A549 (cell line): ENCODE results near the gene RANGRF. TPM values are rescaled to one million over a fixed set of nuclear protein-coding genes. Genes with fewer than 3 reads are reported as not detected.

Experiments
- ATAC-seq, 2 experiments: fragments of 200-7000 bp in 1 of 2; fragments of >200 bp in 1 of 2; cut with Nextera tagmentation in 1 of 2; cut with Tn5 transposase in 1 of 2; 3 replicates each; pipeline versions ENCODE4 v1.8.0 to v1.9.1; 2018 to 2020; ENCODE audit warnings: mild to moderate bottlenecking in 1 of 2, moderate library complexity in 1 of 2
- CTCF ChIA-PET: fragments of 300-600 bp; sonication (Branson Sonifier 250); formaldehyde crosslinking; extraction: SDS; loops from one replicate; lab custom pipeline; 2021; ENCODE audit warnings: antibody characterized with exemption, inconsistent platforms; lab: Yijun Ruan, JAX
- POLR2A ChIA-PET: fragments of 350-600 bp; formaldehyde crosslinking; extraction: SDS; loops from one replicate; lab custom pipeline; 2021; ENCODE audit warnings: antibody characterized with exemption, inconsistent platforms; lab: Yijun Ruan, JAX
- DNase-seq, 2 experiments: peaks; one replicate each; pipeline versions ENCODE4 v3.0.0 to v3.0.0-alpha.2; 2011 to 2016; ENCODE audit warnings: low read depth in 1 of 2, low spot score in 1 of 2
- FAIRE-seq: peaks from 2 replicates; lab custom pipeline; 2011; peaks lifted over from hg19 to GRCh38; lab: Jason Lieb, UNC
- H3K27ac ChIP-seq, 2 experiments: fragments of >200 bp; sonication (Bioruptor Twin); formaldehyde crosslinking; 3 replicates each; pipeline ENCODE4 v1.5.1; 2016 to 2017
- H3K4me1 ChIP-seq: fragments of >200 bp; sonication (Bioruptor Twin); formaldehyde crosslinking; 3 replicates; pipeline ENCODE4 v1.6.1; 2016
- H3K4me2 ChIP-seq: fragments of >200 bp; sonication (Bioruptor Twin); formaldehyde crosslinking; 3 replicates; pipeline ENCODE4 v1.6.1; 2016
- H3K4me3 ChIP-seq: fragments of >200 bp; sonication (Bioruptor Twin); formaldehyde crosslinking; 3 replicates; pipeline ENCODE4 v1.5.1; 2016
- H3K9me3 ChIP-seq: fragments of >200 bp; sonication (Bioruptor Twin); formaldehyde crosslinking; 3 replicates; pipeline ENCODE4 v1.6.1; 2016
- CEBPB ChIP-seq, 2 experiments: fragments of >200 bp in 1 of 2; sonication (Bioruptor Twin) in 1 of 2; formaldehyde crosslinking in 1 of 2; IDR thresholded peaks; 2 replicates each; pipeline ENCODE4 v1.6.1; 2012 to 2016
- CTCF ChIP-seq: fragments of >200 bp; sonication (Bioruptor Twin); formaldehyde crosslinking; IDR thresholded peaks from 3 replicates; pipeline ENCODE4 v1.5.1; 2016
- E2F6 ChIP-seq: IDR thresholded peaks from 2 replicates; pipeline ENCODE4 v1.6.1; 2012; ENCODE audit warnings: low read depth, borderline replicate concordance
- EP300 ChIP-seq, 2 experiments: fragments of >200 bp; sonication (Bioruptor Twin); formaldehyde crosslinking; IDR thresholded peaks; 2 replicates in 1 of 2; 3 replicates in 1 of 2; pipeline ENCODE4 v1.6.1; 2016 to 2017
- GATA3 ChIP-seq: IDR thresholded peaks from 2 replicates; pipeline ENCODE4 v1.6.1; 2012; ENCODE audit warnings: borderline replicate concordance
- HEYL ChIP-seq: fragments of 250-450 bp; sonication (Bioruptor Pico); IDR thresholded peaks from 2 replicates; pipeline ENCODE4 v1.8.0; 2021; ENCODE audit warnings: mild to moderate bottlenecking, moderate library complexity
- HOXB5 ChIP-seq: fragments of 250-450 bp; sonication (Bioruptor Pico); IDR thresholded peaks from 2 replicates; pipeline ENCODE4 v1.5.0; 2020; ENCODE audit warnings: mild to moderate bottlenecking, moderate library complexity
- JUN ChIP-seq, 2 experiments: fragments of >200 bp; sonication (Bioruptor Twin); formaldehyde crosslinking; IDR thresholded peaks; 2 replicates in 1 of 2; 3 replicates in 1 of 2; pipeline ENCODE4 v1.6.1; 2016 to 2017
- KDM1A ChIP-seq: fragments of 200-600 bp; sonication (generic); IDR thresholded peaks from 2 replicates; pipeline ENCODE4 v1.6.1; 2016; ENCODE audit warnings: low read depth, mild to moderate bottlenecking
- MAFK ChIP-seq: fragments of 450-650 bp; IDR thresholded peaks from 2 replicates; pipeline ENCODE4 v1.6.1; 2014; ENCODE audit not compliant: partially characterized antibody
- MYC ChIP-seq: IDR thresholded peaks from 2 replicates; pipeline ENCODE4 v1.6.1; 2012; ENCODE audit warnings: mild to moderate bottlenecking, inconsistent platforms, low read length, improper control_type of control experiment, borderline replicate concordance
- NPAS2 ChIP-seq: fragments of 250-450 bp; sonication (Bioruptor Pico); IDR thresholded peaks from 2 replicates; pipeline ENCODE4 v1.8.0; 2022; ENCODE audit warnings: mild to moderate bottlenecking, moderate library complexity, borderline replicate concordance
- NR3C1 ChIP-seq: fragments of >200 bp; sonication (Bioruptor Twin); formaldehyde crosslinking; IDR thresholded peaks from 3 replicates; pipeline ENCODE4 v1.6.1; 2017
- PHF8 ChIP-seq: fragments of 200-600 bp; sonication (generic); IDR thresholded peaks from 2 replicates; pipeline ENCODE4 v1.6.1; 2016; ENCODE audit warnings: low read depth, mild to moderate bottlenecking, antibody characterized with exemption, moderate library complexity, borderline replicate concordance
- POLR2AphosphoS2 ChIP-seq: conservative IDR thresholded peaks from 2 replicates; pipeline ENCODE4 v1.6.1; 2012; ENCODE audit warnings: low read length, improper control_type of control experiment, inconsistent platforms
- SMC3 ChIP-seq: fragments of >200 bp; sonication (Bioruptor Twin); formaldehyde crosslinking; IDR thresholded peaks from 3 replicates; pipeline ENCODE4 v1.6.1; 2018; ENCODE audit warnings: inconsistent platforms
- TFCP2L1 ChIP-seq: fragments of 250-450 bp; sonication (Bioruptor Pico); IDR thresholded peaks from 2 replicates; pipeline ENCODE4 v1.5.0; 2021; ENCODE audit warnings: mild to moderate bottlenecking
- ZC3H11A ChIP-seq: fragments of 450-650 bp; IDR thresholded peaks from 2 replicates; pipeline ENCODE4 v1.6.1; 2014; ENCODE audit warnings: antibody characterized with exemption, mild to moderate bottlenecking
- ZNF302 ChIP-seq: fragments of 250-450 bp; sonication (Bioruptor Pico); IDR thresholded peaks from 2 replicates; pipeline ENCODE4 v1.9.0; 2021; ENCODE audit warnings: inconsistent platforms, mild to moderate bottlenecking, moderate library complexity
- WGBS: methylation state at CpG from one replicate; pipeline ENCODE4 v1.1.6; 2017; ENCODE audit errors: missing lambda C conversion rate; 5-methylcytosine and 5-hydroxymethylcytosine counted together
- polyA plus RNA-seq, 4 experiments: library from polyadenylated mRNA; depleted of rRNA in 3 of 4; stranded (reverse); fragments of >200 nt; fragmentation: RNase III in 1 of 4; extraction: RNeasy Plus Mini Kit Qiagen cat#74134 plus additional on column Dnase treatment in 1 of 4; gene quantifications; 2 replicates in 3 of 4; 3 replicates in 1 of 4; pipeline ENCODE4 v1.2.3, GENCODE V29; 2011 to 2017
- TF ChIP-seq, protein P1 (sequence below): IDR thresholded peaks from 2 replicates; pipeline ENCODE4 v1.6.1; 2012
- TF ChIP-seq, protein P2 (sequence below): fragments of 250-450 bp; sonication (Bioruptor Pico); IDR thresholded peaks from 2 replicates; pipeline ENCODE4 v1.5.0; 2021; ENCODE audit warnings: mild to moderate bottlenecking, moderate library complexity, borderline replicate concordance
- TF ChIP-seq, protein P3 (sequence below): fragments of 150-350 bp; IDR thresholded peaks from 2 replicates; pipeline ENCODE4 v1.6.1; 2014; ENCODE audit warnings: low read depth, mild to moderate bottlenecking, low read length
- TF ChIP-seq, protein P4 (sequence below): fragments of 450-650 bp; IDR thresholded peaks from 2 replicates; pipeline ENCODE4 v1.6.1; 2014; ENCODE audit warnings: antibody characterized with exemption

RANGRF gene
- polyA plus RNA-seq, 2 of the 4 experiments (the other 2 are of a cell fraction), result 47.2 to 56.4 TPM

GRCh38 chr17:8320990-8321389 is 32.5 kb downstream of the RANGRF start:
- H3K4me3 ChIP-seq, result no peak overlapping the region
- no peaks in the 10 kb centered on the region for H3K9me3 ChIP-seq
- TF ChIP-seq JUN (IDR thresholded peaks at IDR 0.05) (no peak), NR3C1 (no peak), GATA3 (no peak), POLR2AphosphoS2 (no peak), E2F6 (no peak), MAFK (no peak), MYC (no peak), SMC3 (no peak), ZNF302 (CRISPR knock-in tag) (no peak)
- TF ChIP-seq, protein P1, sequence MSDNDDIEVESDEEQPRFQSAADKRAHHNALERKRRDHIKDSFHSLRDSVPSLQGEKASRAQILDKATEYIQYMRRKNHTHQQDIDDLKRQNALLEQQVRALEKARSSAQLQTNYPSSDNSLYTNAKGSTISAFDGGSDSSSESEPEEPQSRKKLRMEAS, result no peak
- TF ChIP-seq, protein P2, sequence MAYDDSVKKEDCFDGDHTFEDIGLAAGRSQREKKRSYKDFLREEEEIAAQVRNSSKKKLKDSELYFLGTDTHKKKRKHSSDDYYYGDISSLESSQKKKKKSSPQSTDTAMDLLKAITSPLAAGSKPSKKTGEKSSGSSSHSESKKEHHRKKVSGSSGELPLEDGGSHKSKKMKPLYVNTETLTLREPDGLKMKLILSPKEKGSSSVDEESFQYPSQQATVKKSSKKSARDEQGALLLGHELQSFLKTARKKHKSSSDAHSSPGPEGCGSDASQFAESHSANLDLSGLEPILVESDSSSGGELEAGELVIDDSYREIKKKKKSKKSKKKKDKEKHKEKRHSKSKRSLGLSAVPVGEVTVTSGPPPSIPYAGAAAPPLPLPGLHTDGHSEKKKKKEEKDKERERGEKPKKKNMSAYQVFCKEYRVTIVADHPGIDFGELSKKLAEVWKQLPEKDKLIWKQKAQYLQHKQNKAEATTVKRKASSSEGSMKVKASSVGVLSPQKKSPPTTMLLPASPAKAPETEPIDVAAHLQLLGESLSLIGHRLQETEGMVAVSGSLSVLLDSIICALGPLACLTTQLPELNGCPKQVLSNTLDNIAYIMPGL (CRISPR knock-in tag), result no peak
- CTCF ChIA-PET, result interaction anchor here (0.6 to 1.4 kb wide), 2 partner anchors 20 to 38 kb away, joined by 3 to 4 read pairs; no protein-coding TSS in a partner anchor
- H3K4me2 ChIP-seq, result no peak overlapping the region
- POLR2A ChIA-PET, result no interaction called here
- no peak overlapping the region for H3K27ac ChIP-seq
- WGBS, result 77% methylated on average over 6 of the region's 6 CpGs
- FAIRE-seq (no peak), DNase-seq (peak in 1 of 2 experiments; percentile 59), ATAC-seq (peak in 1 of 2 experiments; percentile 66; a peak in 3 of 6 replicates)
- H3K4me1 ChIP-seq, result no peaks in the 10 kb centered on the region

- no peak for ATAC-seq
- 82% methylated on average over 8 of the region's 8 CpGs for WGBS
- ChIA-PET POLR2A (no interaction called here), CTCF (interaction anchor here (0.7 kb wide), 1 partner anchor 55 kb away, joined by 3 read pairs; no protein-coding TSS in a partner anchor)
- Histone ChIP-seq H3K9me3 (no peaks in the 10 kb centered on the region), H3K4me3 (no peak overlapping the region), H3K4me2 (no peak overlapping the region), H3K4me1 (no peaks in the 10 kb centered on the region), H3K27ac (no peak overlapping the region)
- DNase-seq, result no peak
- no peak for FAIRE-seq
- no peak for TF ChIP-seq CEBPB (IDR thresholded peaks at IDR 0.05)
- TF ChIP-seq HEYL (CRISPR knock-in tag), result no peak
- no peak for TF ChIP-seq HOXB5 (CRISPR knock-in tag)
- TF ChIP-seq, protein P3, sequence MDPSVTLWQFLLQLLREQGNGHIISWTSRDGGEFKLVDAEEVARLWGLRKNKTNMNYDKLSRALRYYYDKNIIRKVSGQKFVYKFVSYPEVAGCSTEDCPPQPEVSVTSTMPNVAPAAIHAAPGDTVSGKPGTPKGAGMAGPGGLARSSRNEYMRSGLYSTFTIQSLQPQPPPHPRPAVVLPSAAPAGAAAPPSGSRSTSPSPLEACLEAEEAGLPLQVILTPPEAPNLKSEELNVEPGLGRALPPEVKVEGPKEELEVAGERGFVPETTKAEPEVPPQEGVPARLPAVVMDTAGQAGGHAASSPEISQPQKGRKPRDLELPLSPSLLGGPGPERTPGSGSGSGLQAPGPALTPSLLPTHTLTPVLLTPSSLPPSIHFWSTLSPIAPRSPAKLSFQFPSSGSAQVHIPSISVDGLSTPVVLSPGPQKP, result no peak
- no peak for TF ChIP-seq TFCP2L1 (CRISPR knock-in tag)
- no peak for TF ChIP-seq PHF8
- TF ChIP-seq EP300 (IDR thresholded peaks at IDR 0.05), result no peak
- no peak for TF ChIP-seq CTCF
- TF ChIP-seq, protein P4, sequence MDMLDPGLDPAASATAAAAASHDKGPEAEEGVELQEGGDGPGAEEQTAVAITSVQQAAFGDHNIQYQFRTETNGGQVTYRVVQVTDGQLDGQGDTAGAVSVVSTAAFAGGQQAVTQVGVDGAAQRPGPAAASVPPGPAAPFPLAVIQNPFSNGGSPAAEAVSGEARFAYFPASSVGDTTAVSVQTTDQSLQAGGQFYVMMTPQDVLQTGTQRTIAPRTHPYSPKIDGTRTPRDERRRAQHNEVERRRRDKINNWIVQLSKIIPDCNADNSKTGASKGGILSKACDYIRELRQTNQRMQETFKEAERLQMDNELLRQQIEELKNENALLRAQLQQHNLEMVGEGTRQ, result no peak
- TF ChIP-seq MYC, result no peak
- TF ChIP-seq ZC3H11A, result no peak
- no peak for TF ChIP-seq KDM1A
- no peak for TF ChIP-seq NPAS2 (CRISPR knock-in tag)
Measured at GRCh38 chr17:8322061-8322460, 33.6 kb downstream of the RANGRF start.
